Heart right ventricle (tissue), 16 donors: ENCODE measurements around the gene FCN3. TPM values are rescaled to one million over a fixed set of nuclear protein-coding genes. Genes with fewer than 3 reads are reported as not detected.
"Not testable (repeated sequence)": the region's sequence is repeated elsewhere in the genome, so short reads cannot be mapped to it uniquely, and the experiment has no call there.

Experiments used
- ATAC-seq, 8 donors: fragments of 200-7000 bp; cut with Tn5 transposase; one replicate each; pipeline ENCODE4 v1.9.1; 2020; ENCODE audit warnings: mild to moderate bottlenecking in 8 of 8, moderate library complexity in 8 of 8, moderate number of reproducible peaks in 1 of 8
- DNase-seq, 2 donors: peaks; one replicate each; pipeline ENCODE4 v3.0.0-alpha.2; 2020
- H3K27ac ChIP-seq, 10 donors: fragments of 200-600 bp; sonication (generic) in 2 of 10; one replicate each; pipeline versions ENCODE4 v1.5.0 to v1.8.0; 2020 to 2022; ENCODE audit warnings: mild to moderate bottlenecking in 3 of 10
- H3K27me3 ChIP-seq, 7 donors: fragments of 200-600 bp; one replicate each; pipeline ENCODE4 v1.8.0; 2021 to 2022; ENCODE audit warnings: mild to moderate bottlenecking in 2 of 7
- H3K36me3 ChIP-seq, 9 donors: fragments of 200-600 bp; sonication (generic) in 1 of 9; one replicate each; pipeline versions ENCODE4 v1.5.0 to v1.8.0; 2020 to 2022; ENCODE audit warnings: mild to moderate bottlenecking in 2 of 9
- H3K4me1 ChIP-seq, 9 donors: fragments of 200-600 bp; sonication (generic) in 1 of 9; one replicate each; pipeline versions ENCODE4 v1.5.0 to v1.8.0; 2020 to 2022; ENCODE audit warnings: mild to moderate bottlenecking in 4 of 9
- H3K4me3 ChIP-seq, 10 donors: fragments of 200-600 bp; sonication (generic) in 2 of 10; one replicate each; pipeline versions ENCODE4 v1.5.0 to v1.8.0; 2020 to 2022; ENCODE audit warnings: mild to moderate bottlenecking in 7 of 10, moderate library complexity in 2 of 10
- H3K9me3 ChIP-seq, 11 donors: fragments of 200-600 bp in 10 of 11; sonication (generic) in 2 of 11; one replicate each; pipeline versions ENCODE4 v1.5.0 to v1.8.0; 2013 to 2022; ENCODE audit warnings: mild to moderate bottlenecking in 2 of 11, control low read depth in 1 of 11, moderate library complexity in 1 of 11
- CTCF ChIP-seq, 9 donors: fragments of 200-600 bp; sonication (generic) in 2 of 9; IDR thresholded peaks; one replicate each; pipeline versions ENCODE4 v1.5.0 to v1.8.0; 2021 to 2022; ENCODE audit warnings: antibody characterized with exemption in 9 of 9, mild to moderate bottlenecking in 5 of 9, moderate library complexity in 1 of 9
- WGBS, 2 donors: extraction: QIAGEN DNeasy Blood & Tissue Kit; methylation state at CpG; one replicate each; pipeline ENCODE4 v1.1.7; 2013; ENCODE audit warnings: inconsistent platforms in 1 of 2; 5-methylcytosine and 5-hydroxymethylcytosine counted together
- intact Hi-C, 10 donors: fragments of 100-400 bp; cut with DNase I; formaldehyde crosslinking; loops; one replicate each; pipeline versions ENCODE4 v1.11.1 to v1.14.2; 2022
- polyA plus RNA-seq, 2 donors: library from polyadenylated mRNA; stranded (reverse); fragments of 200-250 nt; gene quantifications; one replicate each; pipeline ENCODE4 v1.2.3, GENCODE V29; 2013
- total RNA-seq, 10 donors: library from RNA; stranded (reverse); fragmentation: NEBNext Ultra II Directional in 3 of 10; extraction: Animal tissue kit (Norgen Biotek cat#: 25700) in 3 of 10; gene quantifications; one replicate each; pipeline versions ENCODE4 v1.2.1 to v1.2.4, GENCODE V29; 2021 to 2023
- donor health status: Arrhythmogenic right ventricular cardiomyopathy.
- donor health status: ischemic (EF 13 %, LVEDD 7.1; RV severe dilation, severe dysfunction).
- donor health status: healthy with polysubstance abuse.
- donor health status: DM: no; HTN: yes; CAD: no.
- donor health status: DM: no; HTN: no; CAD: no.
- donor health status: ischemic (EF 25% LVEDD 6.9; RV normal size, moderate dysfunction).
- donor health status: ischemic (EF 25% LVEDD 5.7; RV mildly dilated, moderate dysfunction).
- donor health status: healthy.
- donor health status: DM: yes; HTN: yes; CAD: no.
- donor health status: Ischemic cardiomyopathy.
- donor health status: ischemic (EF 35%, LVEDD 5.7; RV mildly dilated, moderate dysfunction).
- donor health status: nonischemic (EF 11% LVEDD 7.7; RV severe dilation, severe dysfunction).
- donor health status: DM: yes; HTN: yes; CAD: no.
- donor health status: PGD.
- donor health status: ischemic (EF 29% LVEDD 5.4; RV normal size, mild dysfunction).
- donor health status: nonischemic (EF 23%, LVEDD 6.1; RV moderate dilation, normal function).

FCN3 gene
- total and polyA plus RNA-seq, 12 donors = 1.6 to 210 (median 10.9) TPM

- 55 to 60% methylated on average over 4 of the region's 4 CpGs for WGBS, 2 donors
- Histone ChIP-seq H3K9me3 (no peaks in the 10 kb centered on the region), H3K4me1 (peaks cover 41 to 65% (median 59%) of the 10 kb centered on the region in 9 donors), H3K27me3 (no peaks in the 10 kb centered on the region), H3K27ac (peak overlapping the region; percentile 68 to 91 (median 82)), H3K4me3 (no peak overlapping the region), H3K36me3 (peaks cover 0 to 61% (median 31%) of the 10 kb centered on the region in 9 donors)
- intact Hi-C loops = loop anchor here in 2 of 10 donors (10.0 kb wide), 1 partner anchor 258 kb away; no protein-coding TSS in a partner anchor
- ATAC-seq (no peak), DNase-seq (no peak)
- TF ChIP-seq CTCF (IDR thresholded peaks at IDR 0.05) = no peak
Measured at GRCh38 chr1:27406362-27406680, 31.7 kb upstream of the FCN3 start.

GRCh38 chr1:27405598-27406361 lies 31.2 kb upstream of the FCN3 start:
- peak overlapping the region; percentile 68 to 91 (median 82) for H3K27ac ChIP-seq
- TF ChIP-seq CTCF (IDR thresholded peaks at IDR 0.05) = peak in 7 of 9 donors; percentile 16 to 41 (median 26)
- H3K4me3 ChIP-seq, H3K9me3 ChIP-seq, H3K27me3 ChIP-seq, DNase-seq: not testable (repeated sequence)
- ATAC-seq = peak in 7 of 8 donors; percentile 7 to 25 (median 11)
- 47 to 53% methylated on average over 17 of the region's 18 CpGs for WGBS, 2 donors
- H3K36me3 ChIP-seq = peaks cover 0 to 56% (median 25%) of the 10 kb centered on the region in 9 donors
- intact Hi-C loops = loop anchor here in 2 of 10 donors (10.0 kb wide), 1 partner anchor 259 kb away; no protein-coding TSS in a partner anchor
- peaks cover 41 to 71% (median 63%) of the 10 kb centered on the region in 9 donors for H3K4me1 ChIP-seq

GRCh38 chr1:27405074-27405473 lies 30.4 kb upstream of the FCN3 start:
- Histone ChIP-seq H3K27me3 (no peaks in the 10 kb centered on the region), H3K36me3 (peaks cover 0 to 49% (median 18%) of the 10 kb centered on the region in 9 donors), H3K4me1 (peaks cover 41 to 78% (median 67%) of the 10 kb centered on the region in 9 donors), H3K9me3 (no peaks in the 10 kb centered on the region), H3K27ac (peak overlapping the region; percentile 68 to 91 (median 82)), H3K4me3 (no peak overlapping the region)
- TF ChIP-seq CTCF (IDR thresholded peaks at IDR 0.05) = peak in 1 of 9 donors; percentile 11
- intact Hi-C loops = loop anchor here in 2 of 10 donors (10.0 kb wide), 1 partner anchor 260 kb away; no protein-coding TSS in a partner anchor
- DNase-seq (peak; percentile 58 to 64), ATAC-seq (peak; percentile 26 to 57 (median 45))
- WGBS, 2 donors = 25 to 28% methylated on average over 13 of the region's 13 CpGs

- TF ChIP-seq CTCF (IDR thresholded peaks at IDR 0.05) = no peak
- Histone ChIP-seq H3K27me3 (no peaks in the 10 kb centered on the region), H3K4me1 (peaks cover 41 to 89% (median 78%) of the 10 kb centered on the region in 9 donors), H3K4me3 (peak overlapping the region in 1 of 10 donors; percentile 5), H3K9me3 (no peaks in the 10 kb centered on the region), H3K27ac (peak overlapping the region; percentile 68 to 91 (median 82)), H3K36me3 (peaks cover 0 to 37% (median 17%) of the 10 kb centered on the region in 9 donors)
- DNase-seq (no peak), ATAC-seq (peak in 1 of 8 donors; percentile 9)
- intact Hi-C loops = loop anchor here in 9 of 10 donors (2.0 to 10.0 kb wide), 4 partner anchors 201 to 261 kb away; partner anchors contain the start of gene AHDC1 (in 1 of the 9)
Measured at GRCh38 chr1:27403931-27404330, 29.3 kb upstream of the FCN3 start.
